HG03354 (cell line): ENCODE measurements around the gene EPS8.
"Not testable (repeated sequence)": the region's sequence is repeated elsewhere in the genome, so short reads cannot be mapped to it uniquely, and the experiment has no call there.

Source experiments
- ATAC-seq: cut with Tn5 transposase; IDR thresholded peaks from one replicate; pipeline ENCODE4 v1.9.1; 2021; ENCODE audit warnings: mild to moderate bottlenecking; ENCODE audit not compliant: unreplicated experiment, poor library complexity, severe bottlenecking

EPS8 gene

GRCh38 chr12:15627995-15628945 is 160.9 kb downstream of the EPS8 start:
- ATAC-seq = no peak

DNA sequence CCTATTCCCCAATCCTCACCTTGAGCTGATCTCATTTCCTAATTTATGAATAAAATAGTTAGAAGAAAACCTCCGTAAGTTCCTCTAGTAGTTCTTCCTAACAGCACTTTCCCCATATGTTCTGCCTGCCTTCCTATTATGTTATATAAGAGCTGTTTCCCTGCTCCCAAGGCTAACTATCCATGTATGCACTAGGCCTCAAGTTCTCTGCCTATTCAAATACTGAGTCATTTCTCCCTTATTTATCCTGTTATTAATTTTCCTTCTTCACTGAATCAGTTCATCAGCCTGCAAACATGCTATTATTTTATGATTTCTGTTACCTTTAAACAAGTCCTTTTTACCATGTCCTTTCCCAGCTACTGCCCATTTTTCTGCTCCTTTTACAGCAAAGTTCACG is 164.1 kb downstream of the EPS8 start:
- no peak for ATAC-seq

DNA sequence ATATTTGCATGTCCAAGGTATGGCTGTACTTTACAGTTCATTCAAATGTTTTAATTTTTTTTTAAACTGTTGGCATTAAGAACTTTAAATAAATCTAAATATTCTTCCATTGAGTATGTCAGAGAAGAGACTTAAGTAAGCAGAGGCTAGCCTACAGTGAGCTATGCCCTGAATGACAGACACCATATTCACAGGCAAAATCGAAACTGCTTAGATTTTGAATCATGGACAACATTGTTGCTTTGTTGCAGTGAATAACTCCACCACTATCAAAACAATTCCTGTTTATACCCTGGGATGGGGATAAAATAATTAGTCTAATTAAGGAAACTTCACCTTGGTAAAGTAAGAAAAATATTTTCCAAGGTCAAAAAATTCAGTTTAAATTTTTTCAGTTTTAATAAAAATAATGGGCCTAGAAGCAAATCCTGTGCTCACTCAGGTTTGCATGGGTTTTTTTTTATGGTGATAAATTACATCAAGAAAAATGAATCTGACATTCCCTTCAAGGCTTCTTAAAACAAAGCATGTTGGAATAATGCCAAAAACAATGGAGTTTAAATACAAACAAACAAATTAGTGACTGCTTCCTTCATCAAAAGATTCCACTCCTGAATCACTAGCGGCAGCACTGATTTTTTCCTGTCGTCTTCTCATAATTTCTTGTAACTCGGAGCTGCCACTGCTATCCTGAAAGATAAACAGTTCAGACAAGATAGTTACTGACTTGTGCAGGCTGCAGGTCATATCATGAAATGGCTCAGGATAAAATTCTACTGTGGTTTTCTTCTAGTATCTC is 168.2 kb downstream of the EPS8 start:
- no peak for ATAC-seq

GRCh38 chr12:15616495-15616894 is 172.7 kb downstream of the EPS8 start:
- ATAC-seq = not testable (repeated sequence)

DNA sequence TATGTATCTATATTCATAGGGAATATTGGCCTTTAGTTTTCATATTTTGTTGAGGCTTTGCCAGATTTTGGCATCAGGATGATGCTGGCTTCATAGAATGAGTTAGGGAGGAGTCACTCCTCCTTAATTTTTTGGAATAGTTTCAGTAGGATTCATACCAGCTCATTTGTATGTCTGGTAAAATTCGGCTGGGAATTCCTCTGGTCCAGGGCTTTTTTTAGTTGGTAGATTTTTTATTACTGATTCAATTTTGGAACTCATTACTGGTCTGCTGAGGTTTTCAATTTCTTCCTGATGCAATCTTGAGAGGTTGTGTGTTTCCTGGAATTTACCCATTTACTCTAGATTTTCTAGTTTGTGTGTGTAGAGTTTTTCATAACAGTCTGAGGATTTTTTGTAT is 175.2 kb downstream of the EPS8 start:
- ATAC-seq = no peak

GRCh38 chr12:15608941-15609340 is 180.2 kb downstream of the EPS8 start:
- ATAC-seq = no peak

DNA sequence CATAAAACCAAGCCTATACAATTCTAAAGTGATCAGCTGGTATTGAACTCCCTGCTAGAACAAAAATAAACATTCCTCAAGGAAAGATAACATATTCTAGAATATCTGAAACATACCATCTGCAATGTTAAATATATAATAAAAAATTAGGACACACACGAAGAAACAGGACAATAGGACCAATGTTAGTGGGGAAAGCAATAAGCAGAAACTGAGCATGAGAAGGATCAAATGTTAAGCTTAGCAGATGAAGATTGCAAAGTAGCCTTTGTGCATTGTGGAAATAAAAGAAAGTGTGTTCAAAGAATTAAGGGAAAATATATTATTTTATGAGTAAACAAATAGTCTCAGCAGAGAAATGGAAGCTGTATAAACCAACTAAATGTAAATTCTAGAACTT is 180.8 kb downstream of the EPS8 start:
- ATAC-seq = no peak

GRCh38 chr12:15605881-15606590 is 183.2 kb downstream of the EPS8 start:
- no peak for ATAC-seq

GRCh38 chr12:15603474-15604085 is 185.6 kb downstream of the EPS8 start:
- no peak for ATAC-seq

DNA sequence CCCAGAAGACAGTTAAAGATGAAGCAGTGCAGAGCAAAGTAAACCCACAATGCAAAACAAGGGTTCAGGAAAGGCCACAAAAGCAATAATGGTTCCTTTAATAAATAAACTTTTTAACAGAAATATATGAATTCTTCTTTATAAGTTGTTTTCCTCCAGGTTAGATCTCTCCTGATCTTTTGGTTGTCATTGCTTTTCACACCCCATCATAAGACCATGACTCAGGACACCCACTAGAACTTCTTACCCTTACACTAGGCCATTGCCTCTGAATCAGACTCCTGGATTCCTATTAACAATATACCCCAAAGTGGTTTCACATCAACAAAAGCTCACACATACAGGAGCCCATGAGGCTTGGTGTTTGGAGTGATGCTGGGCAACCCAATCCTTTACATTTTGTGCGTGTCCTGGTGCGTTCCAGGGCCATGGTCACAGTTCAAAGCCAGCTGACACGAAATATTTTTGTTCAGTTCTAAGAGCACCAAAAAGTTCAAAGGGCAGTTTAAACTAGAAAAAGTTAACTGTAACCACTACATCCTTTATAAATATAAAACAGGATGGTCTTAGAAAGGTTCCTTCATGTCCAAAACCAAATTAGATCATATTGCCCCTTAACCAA is 187.0 kb downstream of the EPS8 start:
- no peak for ATAC-seq

DNA sequence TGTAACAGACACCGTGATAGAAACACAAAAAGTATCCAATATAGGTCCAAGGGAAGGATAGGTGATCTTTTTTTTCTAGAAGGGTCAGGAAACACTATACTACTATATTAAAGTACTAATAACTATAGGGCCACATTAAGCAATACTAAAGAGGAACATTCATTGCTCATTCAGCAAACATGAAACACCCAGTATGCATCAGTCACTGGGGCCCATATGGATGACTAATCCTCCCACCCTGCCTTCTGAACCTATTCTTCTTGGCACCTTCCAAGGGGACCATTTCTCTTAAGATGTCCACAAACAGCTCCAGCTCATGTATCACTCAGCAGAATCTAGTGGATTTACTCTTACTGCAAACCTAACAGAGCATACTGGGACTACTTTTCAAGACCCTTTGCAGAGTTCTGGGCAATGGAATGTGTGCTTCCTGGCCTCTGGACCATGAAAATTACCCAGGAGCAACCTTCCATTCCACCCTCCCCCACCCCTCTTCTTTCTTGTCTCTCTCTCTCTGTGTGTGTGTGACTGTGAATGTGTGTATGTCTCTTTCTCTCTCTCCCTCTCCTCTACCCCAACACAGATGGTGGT is 187.9 kb downstream of the EPS8 start:
- ATAC-seq = no peak

GRCh38 chr12:15600223-15600935 is 188.8 kb downstream of the EPS8 start:
- no peak for ATAC-seq

DNA sequence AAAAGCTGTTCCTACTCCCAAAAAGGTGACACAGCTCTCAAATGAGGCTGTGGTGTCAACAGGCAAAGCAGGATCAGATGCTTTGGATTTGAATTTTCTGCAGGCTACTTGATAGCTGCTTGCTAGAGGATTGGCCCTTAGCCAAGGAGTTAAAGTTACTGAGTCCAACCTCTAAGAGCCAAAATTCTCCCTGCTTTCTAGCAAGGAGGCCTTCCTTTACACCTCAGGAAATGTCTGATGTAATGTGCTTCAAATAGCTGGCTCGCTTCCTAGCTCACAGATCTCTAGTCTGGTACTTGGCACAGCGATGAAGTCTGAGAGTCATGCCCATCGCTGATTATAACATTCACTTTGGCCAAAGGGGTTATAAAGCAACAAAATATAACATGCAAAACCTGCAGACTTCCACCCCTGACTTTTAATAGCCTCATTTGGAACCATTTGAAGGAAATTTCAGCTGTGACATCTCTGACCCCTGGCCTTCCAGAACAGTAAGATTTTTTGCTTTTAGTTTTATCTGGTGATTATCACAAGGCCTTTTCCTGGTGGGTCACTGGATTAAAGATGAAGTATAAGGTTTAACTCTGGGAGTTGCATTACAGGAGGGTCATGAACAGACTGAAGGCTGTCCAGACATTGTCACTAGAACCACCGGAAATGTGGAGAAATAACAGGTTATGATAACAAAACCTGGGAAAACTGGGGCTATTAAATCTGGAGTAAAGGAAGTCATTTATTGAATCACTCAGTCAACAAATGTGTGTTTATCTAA is 189.7 kb downstream of the EPS8 start:
- ATAC-seq = no peak

GRCh38 chr12:15597125-15597830 is 191.9 kb downstream of the EPS8 start:
- ATAC-seq = no peak

DNA sequence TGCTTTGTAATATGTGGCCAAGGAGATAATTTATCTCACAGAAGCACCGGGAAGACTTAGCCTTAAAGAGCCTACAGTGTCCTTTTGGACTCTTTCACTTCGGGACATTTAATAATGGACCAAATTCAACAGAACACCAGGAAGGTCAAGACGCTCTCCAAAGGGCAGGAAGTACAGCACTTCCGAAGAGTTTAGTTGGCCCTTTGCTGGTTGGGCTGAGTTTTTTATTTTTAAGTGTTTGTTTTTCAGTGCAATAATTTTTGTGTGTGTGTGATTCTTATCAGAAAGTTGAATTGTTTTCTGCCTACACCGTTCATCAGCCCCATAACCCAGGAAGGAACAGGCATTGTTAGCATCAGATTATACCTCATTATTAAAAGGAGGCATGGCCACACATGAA is 193.0 kb downstream of the EPS8 start:
- no peak for ATAC-seq

- no peak for ATAC-seq
Observed at GRCh38 chr12:15592934-15593333, 196.3 kb downstream of the EPS8 start.

DNA sequence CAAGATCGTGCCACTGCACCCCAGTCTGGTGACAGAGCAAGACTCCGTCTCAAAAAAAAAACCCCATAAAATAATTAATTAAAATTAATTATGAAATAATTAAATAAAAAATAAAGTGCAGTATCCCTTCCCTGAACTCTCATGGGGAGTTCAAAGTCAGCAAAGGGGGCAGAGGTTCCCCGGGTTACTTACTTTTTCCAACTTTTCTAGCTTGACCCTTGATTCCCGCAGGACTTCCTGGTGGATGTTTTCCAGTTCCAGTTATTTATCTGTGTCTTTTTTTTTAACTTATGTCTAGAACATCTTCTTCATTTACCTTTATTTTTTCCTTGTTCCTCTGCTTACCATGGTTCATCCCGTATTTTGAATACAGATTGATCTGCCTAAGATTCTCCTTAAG is 197.4 kb downstream of the EPS8 start:
- ATAC-seq = no peak
